LNCAP (cell line): Measurements from ENCODE around the gene ARL3.

Source experiments
- CTCF ChIP-seq: fragments of 450-650 bp; IDR thresholded peaks from 2 replicates; pipeline ENCODE4 v1.5.1; 2017; ENCODE audit warnings: mild to moderate bottlenecking

ARL3 gene

GRCh38 chr10:102682981-102683380 lies 31.2 kb downstream of the ARL3 start:
- TF ChIP-seq CTCF = no peak

DNA sequence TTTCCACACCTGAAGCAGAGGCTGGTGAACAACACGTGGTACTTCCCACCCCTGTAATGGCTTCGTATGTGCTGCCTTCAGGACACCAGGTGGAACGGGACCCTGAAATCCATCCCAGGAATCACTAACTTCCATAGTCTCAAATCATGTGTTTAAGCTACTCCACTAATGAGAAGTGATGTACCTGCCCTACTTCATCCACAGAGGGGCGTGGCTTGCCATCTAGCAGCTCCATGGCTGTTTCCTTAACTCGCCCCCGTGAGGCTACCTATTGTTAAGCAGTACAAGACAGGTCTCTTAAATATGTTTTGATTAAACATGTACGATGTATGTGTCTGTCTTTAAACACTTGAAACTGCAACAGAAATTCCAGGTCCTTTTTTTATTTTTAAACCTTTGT lies 31.8 kb downstream of the ARL3 start:
- TF ChIP-seq CTCF = no peak

GRCh38 chr10:102681696-102682095 lies 32.5 kb downstream of the ARL3 start:
- no peak for TF ChIP-seq CTCF

GRCh38 chr10:102679596-102679995 lies 34.6 kb downstream of the ARL3 start:
- no peak for TF ChIP-seq CTCF

GRCh38 chr10:102678842-102679289 lies 35.3 kb downstream of the ARL3 start:
- peak; percentile 72 for TF ChIP-seq CTCF

- TF ChIP-seq CTCF = no peak
These were observed 36.2 kb downstream of the ARL3 start for GRCh38 chr10:102678068-102678400.

DNA sequence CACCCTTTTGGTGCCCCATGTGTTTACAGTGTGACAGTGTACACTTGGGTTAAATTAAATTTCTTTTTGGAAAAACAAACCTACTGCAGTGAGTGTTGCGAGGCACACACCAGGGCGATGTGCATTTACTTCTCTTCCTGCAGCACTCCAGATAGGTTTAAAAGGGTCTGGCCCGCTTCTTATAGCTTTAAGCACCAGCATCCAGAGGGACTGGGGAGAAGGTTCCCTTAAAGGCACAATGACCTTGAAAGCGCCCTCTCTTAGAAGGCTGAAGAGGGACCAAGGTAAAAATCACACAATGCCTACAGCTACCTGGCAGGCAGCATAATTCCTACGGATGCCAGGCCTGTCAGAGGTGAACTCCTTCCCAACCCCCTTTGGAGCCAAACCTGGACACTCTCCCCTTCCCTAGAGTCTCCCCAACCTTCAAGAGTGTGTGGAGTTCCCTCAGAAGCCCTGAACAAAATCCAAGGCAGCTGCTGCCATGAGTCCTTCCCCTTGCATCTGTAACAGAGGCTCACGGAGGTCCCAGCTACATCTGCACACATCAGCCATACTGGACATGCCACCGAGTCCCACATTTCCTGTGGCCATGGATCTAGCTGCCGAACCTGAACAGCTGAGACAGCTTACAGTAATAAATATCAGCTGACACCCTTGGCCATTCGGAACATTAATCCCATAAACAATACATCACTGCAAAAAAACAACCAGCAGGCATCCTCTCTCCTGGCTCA lies 36.7 kb downstream of the ARL3 start:
- TF ChIP-seq CTCF = no peak
